A204.1 (cell line): Measurements from ENCODE around the gene PRKCE.
"Not testable (repeated sequence)": the region's sequence is repeated elsewhere in the genome, so short reads cannot be mapped to it uniquely, and the experiment has no call there.

Experiments used
- FAIRE-seq: peaks from 2 replicates; lab custom pipeline; 2012; peaks lifted over from hg19 to GRCh38; lab: Jason Lieb, UNC

Gene PRKCE

DNA sequence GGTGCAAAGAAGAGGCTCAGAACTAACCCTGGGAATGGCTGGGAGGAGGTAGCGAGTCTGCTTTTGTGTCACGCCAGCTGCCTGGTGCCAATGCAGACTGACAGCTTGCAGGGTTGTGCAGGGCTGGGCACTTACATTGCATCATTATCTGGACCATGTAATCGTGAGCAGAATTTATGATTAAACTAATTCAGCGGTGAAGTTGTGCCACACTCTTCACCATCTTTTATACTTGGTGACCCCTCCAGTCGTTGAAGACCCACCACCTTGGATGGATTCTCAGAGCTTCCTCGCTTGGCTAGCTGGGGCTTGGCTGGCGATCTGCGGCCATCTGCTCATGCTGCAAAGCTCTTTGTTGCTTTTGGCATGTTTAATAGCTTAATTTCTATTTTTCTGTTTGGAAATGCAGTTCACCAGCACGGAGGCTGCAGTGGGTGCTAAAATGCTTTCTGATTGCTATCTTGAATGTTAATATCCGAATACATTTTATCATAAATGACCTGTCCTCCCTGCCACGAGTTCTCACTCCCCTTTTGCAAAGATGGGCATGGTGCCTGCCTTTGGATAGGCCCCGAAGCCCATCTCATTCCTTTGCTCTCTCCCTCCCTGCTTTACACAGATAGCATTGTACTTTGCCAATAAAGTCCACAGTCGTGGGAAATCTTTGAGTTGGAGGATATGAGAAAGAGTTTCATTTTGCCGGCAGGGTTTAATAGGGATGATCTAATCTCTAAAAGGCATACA is 188.2 kb downstream of the PRKCE start:
- FAIRE-seq: no peak

DNA sequence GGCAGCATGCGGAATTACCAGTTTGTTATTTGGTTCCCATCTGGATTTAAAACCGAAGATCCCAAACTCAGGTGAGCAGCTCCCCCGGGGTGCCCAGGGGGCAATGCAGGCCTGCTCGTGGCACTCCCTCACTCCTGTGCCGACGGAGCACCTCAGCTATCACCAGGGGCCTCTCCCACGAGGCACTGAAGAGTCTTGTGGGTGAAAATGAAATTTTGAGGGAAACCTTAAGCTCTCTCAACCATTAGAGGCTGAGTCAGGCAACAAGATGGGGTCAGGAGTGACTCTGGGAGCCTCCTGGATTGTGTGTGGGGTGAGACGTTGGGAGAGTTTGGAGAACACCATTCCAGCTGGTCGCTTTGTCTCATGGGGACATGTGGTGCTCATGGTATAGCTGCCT is 189.0 kb downstream of the PRKCE start:
- no peak for FAIRE-seq

DNA sequence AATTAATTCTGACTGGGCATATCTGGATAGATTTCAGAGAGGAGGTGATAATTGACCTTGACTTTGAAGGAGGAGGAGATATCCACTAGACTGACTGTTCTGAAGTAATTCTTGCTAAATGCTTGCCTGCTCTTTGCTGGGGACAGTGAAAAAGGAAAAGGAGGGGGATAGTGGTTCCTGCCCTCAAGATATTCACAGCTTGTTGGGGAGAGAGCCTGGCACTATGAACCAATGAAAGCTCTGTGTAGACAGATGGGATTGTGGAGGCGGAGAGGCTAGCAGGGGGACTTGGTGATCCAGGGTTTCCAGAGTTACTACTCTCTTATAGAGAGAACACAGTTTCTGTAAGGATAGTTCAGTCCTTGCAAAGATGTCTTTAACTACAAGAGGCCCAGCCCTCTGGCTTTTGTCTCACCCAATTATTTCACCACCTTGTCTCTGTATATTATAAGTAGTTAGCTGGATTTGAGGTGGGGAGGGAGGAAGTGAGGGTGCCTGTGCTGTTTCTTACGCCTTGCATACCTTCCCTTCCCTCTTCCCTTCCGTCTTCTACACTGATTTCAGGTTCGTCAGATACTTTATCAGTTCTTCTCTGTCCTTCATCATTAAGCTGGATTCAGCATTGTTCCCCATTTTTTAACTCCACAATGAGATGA is 190.4 kb downstream of the PRKCE start:
- no peak for FAIRE-seq

DNA sequence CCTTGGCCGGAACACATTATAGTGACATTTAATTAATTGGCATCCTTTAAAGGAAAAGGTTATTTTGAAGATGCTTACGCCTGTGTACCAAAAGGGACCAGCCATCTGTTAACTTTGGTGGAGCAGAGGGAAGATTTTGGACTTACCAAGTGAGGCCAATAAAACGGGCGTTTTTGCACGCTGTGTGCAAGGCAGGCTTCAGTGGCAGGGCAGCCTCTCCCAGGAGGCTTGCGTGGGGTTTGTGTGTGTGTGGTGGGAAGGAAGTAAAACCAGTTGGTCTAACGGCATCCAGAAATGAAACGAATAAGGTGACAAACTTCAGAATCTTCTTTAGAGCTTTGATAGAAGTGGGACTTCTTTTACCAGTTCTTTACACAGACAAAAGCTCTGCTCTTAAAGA is 191.7 kb downstream of the PRKCE start:
- FAIRE-seq: no peak

DNA sequence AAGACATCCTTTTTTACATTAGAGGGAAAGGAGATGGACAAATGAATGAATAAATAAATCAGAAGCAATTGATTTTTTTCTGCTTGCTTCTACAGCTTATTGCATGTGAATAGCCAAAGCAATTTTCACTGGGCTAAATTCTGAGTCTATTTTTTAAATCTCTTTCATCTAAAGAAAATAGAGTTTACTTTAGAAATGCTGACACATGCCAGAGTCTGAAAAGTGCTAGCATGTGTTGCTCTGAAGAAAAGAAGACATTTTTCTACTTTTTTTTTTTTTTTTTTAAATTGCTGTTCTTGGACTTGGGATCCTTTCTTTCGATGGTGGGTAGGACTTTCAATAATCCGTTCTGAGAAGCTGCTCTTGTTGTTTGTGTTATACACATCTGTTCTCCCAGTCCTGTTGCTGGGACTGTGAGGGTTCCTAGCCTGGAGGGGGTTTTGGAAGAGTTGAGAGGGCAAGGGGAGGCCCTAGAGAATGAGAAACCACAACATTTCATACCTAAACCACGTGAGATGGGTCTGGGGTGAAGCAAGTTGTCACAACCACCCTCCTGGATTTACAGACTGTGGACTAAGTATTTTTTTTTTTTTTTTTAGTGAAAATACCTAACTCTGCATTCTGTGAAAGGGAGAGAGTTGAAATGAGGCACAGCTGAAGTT is 193.5 kb downstream of the PRKCE start:
- FAIRE-seq: no peak

DNA sequence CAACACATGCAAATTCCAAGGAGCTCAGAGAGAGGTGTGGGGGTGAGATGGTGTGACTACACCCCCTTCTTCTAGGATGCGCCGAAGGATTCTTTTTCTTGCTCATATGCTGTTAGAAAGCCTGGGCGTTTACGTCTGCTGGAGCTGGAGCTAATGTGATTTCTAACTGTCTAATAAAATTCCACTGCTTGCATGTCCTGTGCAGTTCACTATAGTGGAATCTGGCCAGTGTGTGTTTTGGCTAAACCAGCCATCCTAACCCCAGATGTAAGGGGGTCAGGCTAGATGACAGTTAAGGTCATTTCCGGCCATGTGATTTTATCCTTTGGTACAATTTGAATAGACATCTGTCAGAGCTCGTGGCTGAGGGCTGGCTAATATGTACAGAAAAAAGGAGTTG is 194.1 kb downstream of the PRKCE start:
- no peak for FAIRE-seq

DNA sequence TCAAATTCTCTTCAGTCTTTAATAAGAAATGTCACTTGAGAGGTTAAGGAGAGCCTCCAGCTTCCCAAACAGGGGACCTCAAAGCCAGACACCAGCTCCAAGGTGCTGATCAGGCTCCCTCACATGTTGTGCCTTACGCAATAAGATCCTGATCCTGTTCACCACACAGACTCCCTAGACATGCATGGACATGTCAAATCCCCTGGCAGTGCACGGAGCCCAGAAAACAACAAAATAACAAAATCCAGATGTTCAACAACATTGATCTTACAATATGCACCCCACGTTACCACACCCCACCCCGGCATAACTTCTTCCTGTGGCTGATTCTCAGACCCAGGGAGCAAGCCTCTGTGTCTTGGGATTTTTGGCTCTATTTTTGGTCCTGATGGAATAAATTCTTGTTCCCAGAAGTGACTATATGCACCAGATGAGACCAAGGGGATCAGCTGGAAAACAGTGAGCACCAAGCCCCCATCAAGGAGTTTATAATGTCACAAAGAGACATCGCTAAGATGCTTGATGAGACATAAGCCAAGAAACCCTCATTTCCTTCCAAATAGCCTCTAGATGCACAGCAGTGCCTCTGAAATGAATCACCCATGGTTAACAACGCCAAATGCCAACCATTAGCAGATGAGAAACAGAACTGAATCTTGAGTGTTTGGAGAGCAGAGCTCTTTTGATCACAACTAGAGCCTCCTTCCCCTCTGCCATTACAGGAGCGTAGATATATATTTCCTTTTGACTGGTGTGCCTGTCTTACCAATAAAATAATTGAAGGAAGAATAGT is 198.2 kb downstream of the PRKCE start:
- no peak for FAIRE-seq

DNA sequence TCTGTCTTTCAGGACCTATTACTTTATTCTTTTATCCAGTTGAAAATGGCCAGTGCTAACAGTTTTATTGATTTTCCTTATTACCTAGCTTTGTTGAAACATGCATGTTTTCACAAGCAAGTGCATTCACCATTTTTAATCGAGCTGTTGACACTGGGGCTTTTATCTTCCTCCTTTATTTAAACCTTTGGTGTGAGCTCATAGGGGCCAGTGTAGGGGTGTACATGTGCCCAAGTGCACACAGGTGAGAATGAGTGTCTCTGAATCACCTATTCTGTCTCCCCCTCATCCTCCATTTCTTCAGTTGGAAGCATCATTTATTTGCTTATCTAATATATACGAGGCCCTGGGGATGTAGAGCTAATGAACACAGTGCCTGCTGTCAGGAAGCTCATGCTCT is 199.1 kb downstream of the PRKCE start:
- no peak for FAIRE-seq

DNA sequence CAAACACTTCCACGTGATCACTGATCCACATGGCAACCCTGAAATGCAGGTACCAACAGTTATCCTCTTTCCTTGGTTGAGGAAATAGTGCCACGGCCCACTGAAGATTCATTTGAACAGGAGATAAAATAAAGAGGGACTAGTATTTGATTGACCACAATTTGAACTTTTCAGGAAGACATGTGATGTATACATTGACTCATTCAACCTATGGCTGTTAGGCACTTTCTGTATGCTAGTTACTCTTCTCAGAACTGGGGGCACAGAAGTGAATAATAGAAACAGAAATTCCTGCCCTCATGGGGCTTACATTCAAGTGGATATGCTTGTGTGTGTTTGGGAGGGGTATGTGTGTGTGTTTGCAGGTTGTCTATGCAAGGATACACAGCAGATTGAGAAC is 199.6 kb downstream of the PRKCE start:
- FAIRE-seq: no peak

DNA sequence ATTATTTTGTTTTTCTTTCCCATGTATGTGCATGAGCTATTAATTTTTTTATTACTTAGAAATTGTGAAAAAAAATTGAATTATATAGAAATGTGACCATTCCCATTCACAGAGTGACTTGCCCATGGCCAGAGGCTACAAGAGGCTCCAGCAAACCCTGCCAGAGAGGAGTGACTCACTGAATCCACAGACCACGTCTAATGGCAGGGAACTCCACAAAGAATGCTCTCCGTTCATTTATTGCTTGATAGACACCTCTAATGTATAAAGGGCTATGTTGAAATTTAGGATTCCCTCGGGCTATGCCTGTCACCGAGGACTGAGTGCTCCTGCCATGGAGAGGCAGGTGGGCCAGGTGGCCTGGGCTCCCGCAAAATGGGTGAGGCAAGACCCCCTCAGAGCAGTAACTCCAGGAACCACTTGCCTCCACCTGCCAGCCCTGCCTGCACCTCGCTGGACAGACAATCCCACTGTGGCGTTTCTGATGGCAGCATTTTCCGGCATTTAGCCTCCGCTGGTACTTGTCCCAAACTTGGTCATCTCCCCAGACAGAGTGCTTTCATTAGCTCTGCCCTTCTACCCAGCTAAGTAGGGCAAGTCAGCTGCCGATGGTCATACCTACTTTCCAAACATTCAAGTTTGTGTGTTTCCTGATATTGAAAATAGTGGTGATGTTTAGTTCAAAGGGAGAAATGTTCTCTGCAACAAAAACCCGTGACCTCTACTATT is 200.3 kb downstream of the PRKCE start:
- FAIRE-seq: no peak

DNA sequence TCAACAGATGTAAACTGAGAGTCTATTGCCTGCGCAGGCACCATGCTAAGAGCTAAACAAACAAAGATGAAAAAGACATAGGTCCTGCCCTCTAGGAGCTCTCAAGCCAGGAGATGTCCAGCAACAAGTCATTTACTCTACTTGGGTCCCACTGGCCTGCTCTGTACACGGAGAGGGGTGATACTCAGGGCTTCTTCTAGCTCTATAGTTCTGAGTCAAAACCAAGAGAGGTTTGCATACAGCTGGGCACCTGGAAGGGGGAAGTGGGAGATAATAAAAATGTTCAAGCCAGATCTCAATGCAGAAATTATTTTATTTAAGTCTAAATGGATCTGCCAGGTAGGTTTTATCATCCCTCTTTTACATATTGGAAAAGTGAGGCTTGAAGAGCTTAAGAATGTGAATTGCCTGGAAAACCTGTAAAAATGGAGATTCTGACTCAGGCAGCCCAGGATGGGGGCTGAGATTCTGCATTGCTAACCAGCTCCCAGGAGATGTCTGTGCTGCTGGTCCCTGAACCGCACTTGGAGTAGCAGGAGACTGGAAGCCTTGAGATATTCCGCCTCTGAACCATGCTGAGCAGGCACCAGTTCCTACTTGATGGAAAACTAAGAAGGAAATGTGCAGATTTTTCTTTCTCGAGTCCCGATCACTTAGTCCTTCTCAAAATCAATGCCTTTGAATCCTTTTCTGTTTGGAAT is 201.1 kb downstream of the PRKCE start:
- FAIRE-seq: no peak

DNA sequence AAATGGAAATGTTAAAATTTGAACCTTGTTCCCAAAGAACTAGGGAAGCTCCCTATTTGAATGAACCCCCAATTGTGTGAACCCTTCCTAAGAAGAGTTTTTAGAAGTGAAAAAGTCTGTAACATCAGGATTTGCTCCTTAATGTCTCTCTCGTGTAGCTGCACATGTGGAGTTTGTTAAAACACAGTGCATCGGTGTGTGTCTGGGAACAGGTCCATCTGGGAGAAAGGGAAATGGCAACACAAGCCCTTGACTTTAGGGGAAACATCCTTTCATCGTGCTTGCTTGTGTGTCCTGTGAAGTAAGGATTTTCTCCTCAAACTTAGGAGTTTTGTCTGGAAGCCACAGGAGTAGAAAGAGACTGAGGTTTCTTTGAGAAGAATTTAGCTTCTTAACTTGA is 203.9 kb downstream of the PRKCE start:
- FAIRE-seq: no peak

DNA sequence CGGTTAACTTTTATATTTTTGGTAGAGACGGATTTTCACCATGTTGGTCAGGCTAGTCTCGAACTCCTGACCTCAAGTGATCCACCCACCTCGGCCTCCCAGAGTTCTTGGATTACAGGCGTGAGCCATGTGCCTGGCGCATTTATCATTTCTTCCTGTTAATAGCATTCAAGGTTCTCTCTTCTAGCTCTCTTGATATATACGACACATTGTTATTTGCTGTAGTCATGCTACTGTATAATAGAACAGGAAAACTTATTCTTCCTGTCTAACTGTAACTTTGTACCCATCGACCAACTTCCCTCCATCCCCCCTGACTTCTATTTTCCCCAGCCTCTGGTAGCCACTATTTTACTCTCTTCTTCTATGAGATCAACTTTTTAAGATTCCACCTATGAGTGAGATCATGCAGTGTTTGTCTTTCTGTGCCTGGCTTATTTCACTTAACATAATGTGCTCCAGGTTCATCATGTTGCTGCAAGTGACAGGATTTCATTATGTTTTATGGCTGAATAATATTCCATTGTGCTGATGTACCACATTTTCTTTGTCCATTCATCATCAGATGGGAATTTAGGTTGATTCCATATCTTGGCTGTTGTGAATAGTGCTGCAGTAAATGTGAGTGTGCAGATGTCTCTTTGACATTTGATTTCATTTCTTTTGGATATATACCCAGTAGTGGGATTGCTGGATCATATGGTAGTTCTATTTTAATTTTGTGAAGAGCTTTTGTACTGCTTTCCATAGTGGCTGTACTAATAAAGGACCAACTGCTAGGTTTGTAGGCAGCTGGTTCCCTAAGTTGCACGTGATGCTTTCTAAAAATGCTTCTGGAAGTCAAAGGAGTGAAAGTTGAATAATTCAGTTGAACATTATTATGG is 205.2 kb downstream of the PRKCE start:
- no peak for FAIRE-seq

DNA sequence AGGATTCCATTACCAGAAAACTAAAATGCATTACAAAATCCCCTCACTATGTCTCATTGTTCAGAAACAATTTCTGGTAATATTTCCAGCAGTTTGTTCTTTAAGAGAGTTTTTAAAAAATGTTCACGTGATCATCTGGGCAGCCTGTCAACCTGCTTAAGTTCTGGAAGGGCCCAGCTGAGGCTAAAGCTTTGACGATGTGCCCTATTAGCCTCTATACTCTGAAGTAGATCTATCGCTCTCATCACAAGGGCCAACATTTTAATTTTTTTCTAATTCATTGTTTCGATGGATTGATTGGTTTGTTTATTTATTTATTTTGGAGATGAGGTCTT is 205.8 kb downstream of the PRKCE start:
- FAIRE-seq: no peak

DNA sequence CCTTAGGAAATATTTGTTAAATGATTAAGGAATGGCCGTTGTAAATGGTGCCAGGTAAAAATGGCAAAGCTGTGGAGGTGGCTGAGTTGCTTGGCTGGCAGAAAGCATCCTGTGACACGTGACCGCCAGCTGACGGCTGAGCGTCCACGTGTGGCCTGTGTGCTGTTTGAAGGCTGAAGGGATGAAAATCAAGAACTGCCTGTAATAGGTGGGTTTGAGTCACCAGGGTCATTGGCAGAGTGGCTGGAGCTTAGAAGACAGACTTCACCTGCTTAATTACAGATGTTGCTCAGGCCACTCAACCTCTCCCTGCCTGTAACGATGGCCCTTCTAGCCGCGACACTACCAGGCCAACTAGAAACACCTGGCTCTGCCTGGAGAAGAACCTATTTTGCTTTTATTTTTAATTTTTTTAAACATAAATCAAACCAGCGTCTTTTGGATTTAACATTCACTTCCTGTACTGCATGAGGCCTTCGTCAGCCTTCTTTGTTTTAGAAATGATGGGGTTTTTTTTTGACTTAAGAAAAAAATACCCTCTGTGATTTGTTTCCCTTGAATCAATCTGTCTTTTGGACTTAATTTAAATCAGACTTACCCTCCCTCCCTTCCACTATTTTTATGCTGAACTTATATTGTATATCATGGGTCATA is 206.5 kb downstream of the PRKCE start:
- no peak for FAIRE-seq

DNA sequence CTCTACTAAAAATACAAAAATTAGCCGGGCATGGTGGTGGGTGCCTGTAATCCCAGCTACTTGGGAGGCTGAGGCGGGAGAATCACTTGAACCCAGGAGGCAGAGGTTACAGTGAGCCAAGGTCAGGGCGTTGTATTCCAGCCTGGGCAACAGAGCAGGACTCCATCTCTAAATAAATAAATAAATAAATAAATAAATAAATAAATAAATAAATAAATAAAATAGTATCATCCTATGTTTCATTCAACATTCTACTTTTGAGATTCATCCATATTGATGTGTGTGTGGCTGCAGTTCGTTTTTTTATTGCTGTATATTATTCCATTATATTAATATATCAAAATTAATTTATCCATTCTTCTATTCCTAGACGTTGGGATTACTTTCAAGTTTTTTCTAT is 207.4 kb downstream of the PRKCE start:
- FAIRE-seq: not testable (repeated sequence)

DNA sequence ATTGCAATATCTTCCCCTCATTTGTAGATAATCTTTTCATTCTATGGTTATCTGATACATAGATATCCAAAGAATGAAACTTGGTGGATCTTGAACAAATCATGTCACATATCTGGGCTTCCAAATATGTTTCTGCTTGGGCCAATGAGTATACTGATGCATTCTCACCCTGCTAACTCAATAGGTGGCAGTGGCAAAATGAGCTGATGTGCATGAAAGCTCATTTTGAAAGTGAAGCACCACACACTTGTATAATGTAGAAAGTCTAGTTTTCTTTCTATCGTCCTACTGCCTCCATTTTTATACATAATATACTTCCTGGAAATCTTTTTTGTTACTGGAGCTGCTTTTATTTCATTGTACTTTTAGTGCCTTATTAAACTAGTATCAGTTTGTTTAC is 208.2 kb downstream of the PRKCE start:
- FAIRE-seq: no peak

DNA sequence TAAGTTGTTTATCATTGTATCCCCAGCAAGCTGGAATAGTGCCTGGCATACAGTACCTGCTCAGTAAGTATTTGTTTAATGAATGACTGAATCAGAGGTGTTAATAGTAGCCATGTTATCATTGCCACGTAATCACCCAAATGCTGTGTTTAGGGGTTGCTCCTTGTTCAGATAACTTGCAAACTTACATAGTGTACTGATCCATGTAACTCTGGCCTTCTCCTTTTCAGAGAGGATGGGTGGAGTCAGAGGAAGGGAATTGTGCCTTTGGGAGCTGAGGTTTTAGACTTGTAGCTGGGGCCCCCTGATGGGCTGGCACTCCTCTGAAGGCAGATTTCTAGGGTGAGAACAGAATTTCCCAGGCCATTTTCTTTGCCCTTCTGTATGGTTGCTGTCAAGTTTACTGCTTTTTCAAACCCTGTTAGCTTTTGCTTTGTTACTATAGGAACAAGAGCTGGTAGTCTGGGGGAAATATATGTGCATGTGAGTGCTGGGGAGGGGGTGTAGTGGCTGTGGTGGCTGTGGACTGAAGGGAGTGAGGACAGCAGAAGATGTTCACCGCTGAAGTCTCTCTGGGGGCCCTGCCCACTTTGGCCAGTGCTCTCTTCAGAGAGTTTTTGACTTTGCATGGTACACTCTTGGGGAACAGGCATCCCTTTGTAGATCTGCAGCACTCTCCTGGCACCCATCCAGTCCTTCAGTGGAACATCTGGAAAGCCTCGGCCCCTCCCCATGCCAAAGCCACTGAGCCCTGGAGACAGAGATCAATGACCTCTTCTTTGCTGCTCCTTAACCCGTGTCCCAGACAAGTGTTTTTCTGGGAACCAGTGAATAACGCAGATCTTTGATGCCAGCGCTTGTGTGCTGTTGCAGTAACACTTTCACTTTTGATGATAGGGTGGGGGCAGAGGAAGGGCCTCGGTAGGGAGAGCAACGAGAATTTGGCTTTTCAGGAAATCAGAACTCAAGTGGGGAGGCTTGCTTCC is 209.0 kb downstream of the PRKCE start:
- FAIRE-seq: no peak

DNA sequence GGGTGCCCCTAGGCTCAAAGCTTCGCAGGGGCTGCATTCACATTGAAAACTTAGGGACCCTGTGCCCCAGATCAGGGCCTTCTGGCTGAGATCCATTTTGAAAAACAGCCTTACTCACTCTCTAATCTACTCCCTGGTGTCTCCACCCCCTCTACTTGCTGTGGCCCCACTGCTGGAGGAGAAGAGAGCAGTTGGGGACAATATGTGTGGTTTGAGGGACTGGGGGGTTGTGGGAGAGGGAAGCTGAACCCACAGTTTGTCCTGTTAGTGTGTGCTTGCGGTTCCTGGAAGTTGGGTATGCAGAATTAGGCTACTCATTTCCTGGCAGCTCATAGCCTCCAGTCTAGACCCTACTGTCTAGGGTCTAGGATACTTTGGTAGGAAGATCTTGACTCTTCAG is 211.4 kb downstream of the PRKCE start:
- no peak for FAIRE-seq
